Ovary (tissue), 3 donors: Measurements from ENCODE around the gene CARMIL3.

Experiments
- EP300 ChIP-seq: sonication (generic); formaldehyde crosslinking; IDR thresholded peaks from one replicate; pipeline ENCODE4 v1.6.1; 2017; ENCODE audit warnings: antibody characterized with exemption
- POLR2A ChIP-seq: fragments of 450-650 bp; IDR thresholded peaks from one replicate; pipeline ENCODE4 v1.6.1; 2017; ENCODE audit warnings: antibody characterized with exemption, mild to moderate bottlenecking, moderate library complexity
- TF ChIP-seq, protein P1 (sequence below), 3 donors: fragments of 450-650 bp in 2 of 3; fragments of 200-600 bp in 1 of 3; IDR thresholded peaks; one replicate each; pipeline versions ENCODE4 v1.5.1 to v1.8.0; 2016 to 2022; ENCODE audit warnings: antibody characterized with exemption in 3 of 3, mild to moderate bottlenecking in 1 of 3
- donor health status: DM: no; HTN: no; CAD: no.

- TF ChIP-seq, protein P1, sequence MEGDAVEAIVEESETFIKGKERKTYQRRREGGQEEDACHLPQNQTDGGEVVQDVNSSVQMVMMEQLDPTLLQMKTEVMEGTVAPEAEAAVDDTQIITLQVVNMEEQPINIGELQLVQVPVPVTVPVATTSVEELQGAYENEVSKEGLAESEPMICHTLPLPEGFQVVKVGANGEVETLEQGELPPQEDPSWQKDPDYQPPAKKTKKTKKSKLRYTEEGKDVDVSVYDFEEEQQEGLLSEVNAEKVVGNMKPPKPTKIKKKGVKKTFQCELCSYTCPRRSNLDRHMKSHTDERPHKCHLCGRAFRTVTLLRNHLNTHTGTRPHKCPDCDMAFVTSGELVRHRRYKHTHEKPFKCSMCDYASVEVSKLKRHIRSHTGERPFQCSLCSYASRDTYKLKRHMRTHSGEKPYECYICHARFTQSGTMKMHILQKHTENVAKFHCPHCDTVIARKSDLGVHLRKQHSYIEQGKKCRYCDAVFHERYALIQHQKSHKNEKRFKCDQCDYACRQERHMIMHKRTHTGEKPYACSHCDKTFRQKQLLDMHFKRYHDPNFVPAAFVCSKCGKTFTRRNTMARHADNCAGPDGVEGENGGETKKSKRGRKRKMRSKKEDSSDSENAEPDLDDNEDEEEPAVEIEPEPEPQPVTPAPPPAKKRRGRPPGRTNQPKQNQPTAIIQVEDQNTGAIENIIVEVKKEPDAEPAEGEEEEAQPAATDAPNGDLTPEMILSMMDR (IDR thresholded peaks at IDR 0.05): no peak
- TF ChIP-seq POLR2A: no peak
- TF ChIP-seq EP300: no peak
Observed at GRCh38 chr14:24080142-24080530, 28.3 kb downstream of the CARMIL3 start.
